Activated CD4-positive, alpha-beta T cell treated with anti-CD3 and anti-CD28 coated beads, Interleukin-2, Interleukin-4, amounts not matched to agents 100 ng/mL and 50 ng/mL, durations not matched to agents 16 hours and 8 hours (primary cell): ENCODE results near the gene RBFOX1.

Experiments used
- DNase-seq: peaks from one replicate; pipeline ENCODE4 v3.0.0-alpha.2; 2020; ENCODE audit warnings: low spot score

Gene RBFOX1

GRCh38 chr16:7373776-7374175, 41.1 kb downstream of the RBFOX1 start:
- DNase-seq, result no peak

GRCh38 chr16:7374614-7375174, 42.0 kb downstream of the RBFOX1 start:
- DNase-seq, result no peak

GRCh38 chr16:7376227-7376626, 43.6 kb downstream of the RBFOX1 start:
- no peak for DNase-seq

- no peak for DNase-seq
These were observed 44.6 kb downstream of the RBFOX1 start for GRCh38 chr16:7377231-7377630.

- no peak for DNase-seq
These were observed 45.5 kb downstream of the RBFOX1 start for GRCh38 chr16:7378024-7378695.

GRCh38 chr16:7380441-7380840, 47.8 kb downstream of the RBFOX1 start:
- DNase-seq, result no peak

- no peak for DNase-seq
These were observed 48.3 kb downstream of the RBFOX1 start for GRCh38 chr16:7380911-7381310.

- no peak for DNase-seq
These were observed 49.0 kb downstream of the RBFOX1 start for GRCh38 chr16:7381671-7382070.

GRCh38 chr16:7382521-7382920, 49.9 kb downstream of the RBFOX1 start:
- DNase-seq, result no peak

GRCh38 chr16:7390974-7391373, 58.3 kb downstream of the RBFOX1 start:
- no peak for DNase-seq

- no peak for DNase-seq
These were observed 59.0 kb downstream of the RBFOX1 start for GRCh38 chr16:7391694-7392093.

- no peak for DNase-seq
These were observed 59.6 kb downstream of the RBFOX1 start for GRCh38 chr16:7392206-7392605.

- DNase-seq, result no peak
These were observed 61.0 kb downstream of the RBFOX1 start for GRCh38 chr16:7393680-7394079.

GRCh38 chr16:7394720-7395336, 62.2 kb downstream of the RBFOX1 start:
- no peak for DNase-seq

GRCh38 chr16:7397901-7398300, 65.3 kb downstream of the RBFOX1 start:
- DNase-seq, result no peak

GRCh38 chr16:7398536-7398935, 65.9 kb downstream of the RBFOX1 start:
- no peak for DNase-seq

GRCh38 chr16:7399296-7399695, 66.7 kb downstream of the RBFOX1 start:
- no peak for DNase-seq

- DNase-seq, result no peak
These were observed 67.7 kb downstream of the RBFOX1 start for GRCh38 chr16:7400117-7400890.

GRCh38 chr16:7404217-7404616, 71.6 kb downstream of the RBFOX1 start:
- DNase-seq, result no peak

- DNase-seq, result no peak
These were observed 72.5 kb downstream of the RBFOX1 start for GRCh38 chr16:7405166-7405565.

- DNase-seq, result no peak
These were observed 76.2 kb downstream of the RBFOX1 start for GRCh38 chr16:7408700-7409365.

GRCh38 chr16:7419441-7419840, 86.8 kb downstream of the RBFOX1 start:
- no peak for DNase-seq
